Measurements from ENCODE around the gene GALNT2. TPM values are rescaled to one million over a fixed set of nuclear protein-coding genes. Genes with fewer than 3 reads are reported as not detected.

The GALNT2 gene
- total and polyA plus RNA-seq, 2 of the 4 experiments (the other 2 are of a cell fraction) = 50.4 to 189 TPM

- TF ChIP-seq SMC3 (IDR thresholded peaks at IDR 0.05; ENCODE audit: low read depth, low read length) = no peak
These were observed 39.0 kb downstream of the GALNT2 start (continued) for GRCh38 chr1:230105754-230106625.

- Histone ChIP-seq H3K27ac (ENCODE audit: insufficient read depth, low read length) (no peak overlapping the region), H2AK5ac (ENCODE audit: low read depth, low read length) (peak overlapping the region; percentile 16; the same call in 1 of the 2 replicates), H3K9ac (ENCODE audit: low read depth, low read length) (no peak overlapping the region), H4K8ac (ENCODE audit: low read depth in 2 of 2, low read length in 2 of 2) (no peak overlapping the region), H3K4me3 (ENCODE audit: insufficient read depth, low read depth, low read length) (no peak overlapping the region), H3K4ac (ENCODE audit: low read depth, low read length) (peak overlapping the region; percentile 47; the same call in 1 of the 2 replicates), H3K56ac (ENCODE audit: extremely low read depth, insufficient read depth, low read length) (no peak overlapping the region), H2BK120ac (ENCODE audit: low read depth, low read length) (no peak overlapping the region), H3K14ac (replicated peaks; ENCODE audit: low read depth, low read length) (no peak overlapping the region), H3K36me3 (ENCODE audit: control insufficient read depth, insufficient read depth, low read length) (no peaks in the 10 kb centered on the region; the same call in 1 of the 2 replicates), H2AK9ac (replicated peaks; ENCODE audit: low read depth, low read length, poor library complexity) (no peak overlapping the region), H3K4me1 (ENCODE audit: control insufficient read depth, insufficient read depth, low read length) (peaks cover 43% of the 10 kb centered on the region), H3K9me1 (ENCODE audit: insufficient read depth, low read length) (peaks cover 43% of the 10 kb centered on the region), H3K23ac (ENCODE audit: low read depth, low read length) (0 out of 2 replicates have a peak overlapping the region, but pooled peaks have one; percentile 15), H3K79me1 (ENCODE audit: low read depth in 1 of 2, low read length in 2 of 2) (peaks cover 37 to 84% of the 10 kb centered on the region in 2 experiments), H3K4me2 (ENCODE audit: low read depth, low read length) (no peak overlapping the region), H3K18ac (ENCODE audit: low read depth, low read length) (no peak overlapping the region), H4K91ac (ENCODE audit: insufficient read depth, low read depth, low read length) (no peak overlapping the region), H3K27me3 (ENCODE audit: control insufficient read depth, insufficient read depth, low read length) (no peaks in the 10 kb centered on the region), H2AFZ (replicated peaks; ENCODE audit: low read length, poor library complexity) (no peak overlapping the region), H2BK20ac (ENCODE audit: low read depth, low read length) (no peak overlapping the region), H2BK15ac (ENCODE audit: low read depth, low read length) (no peak overlapping the region), H4K20me1 (ENCODE audit: insufficient read depth, low read length) (peaks cover 53% of the 10 kb centered on the region), H3K9me3 (ENCODE audit: control insufficient read depth, insufficient read depth, low read length) (no peaks in the 10 kb centered on the region), H2BK5ac (ENCODE audit: low read depth, low read length, poor library complexity, severe bottlenecking) (no peak overlapping the region), H4K5ac (ENCODE audit: low read depth, low read length) (no peak overlapping the region)
- ChIA-PET POLR2A (ENCODE audit: unreplicated experiment) (no interaction called here), CTCF (no interaction called here)
- no peak for ATAC-seq (ENCODE audit: low read depth)
- 100% methylated on average over 2 of the region's 6 CpGs; no CpG with 5 or more reads in 1 of the 2 experiments for WGBS, 2 experiments (ENCODE audit: extremely low coverage in 2 of 2, insufficient read length in 1 of 2)
- in situ Hi-C loops (cut with MboI; ENCODE audit: low sequenced_read_pairs) (no loop called here), dilution Hi-C loops (cut with HindIII; ENCODE audit: low sequenced_read_pairs, unreplicated experiment) (no loop called here), intact Hi-C loops (cut with micrococcal nuclease) (no loop called here)
- BruUV-seq (replicated peaks) = no TSS peak
- no peak for DNase-seq
- TF ChIP-seq FOS (IDR thresholded peaks at IDR 0.05; ENCODE audit: low read depth, low read length) (no peak), MXI1 (IDR thresholded peaks at IDR 0.05; ENCODE audit: borderline replicate concordance, low read depth, low read length) (no peak), RAD21 (IDR thresholded peaks at IDR 0.05; ENCODE audit: low read length) (no peak), MAZ (IDR thresholded peaks at IDR 0.05; ENCODE audit: borderline replicate concordance, low read depth, low read length) (no peak), RCOR1 (IDR thresholded peaks at IDR 0.05; ENCODE audit: insufficient replicate concordance, low read length) (no peak), USF2 (IDR thresholded peaks at IDR 0.05; ENCODE audit: low read depth, low read length) (no peak), RFX5 (IDR thresholded peaks at IDR 0.05; ENCODE audit: low read depth, low read length) (no peak), ELK1 (IDR thresholded peaks at IDR 0.05; ENCODE audit: borderline replicate concordance, low read depth, low read length) (no peak), MAFK (IDR thresholded peaks at IDR 0.05; ENCODE audit: low read depth, low read length) (no peak), SMC3 (IDR thresholded peaks at IDR 0.05; ENCODE audit: low read depth, low read length) (no peak), CEBPB (IDR thresholded peaks at IDR 0.05; ENCODE audit: low read depth, low read length) (no peak)
These were observed 40.9 kb downstream of the GALNT2 start for GRCh38 chr1:230107941-230108340.

All from IMR-90 (cell line).